ENCODE data around the gene COL11A2. TPM values are rescaled to one million over a fixed set of nuclear protein-coding genes. Genes with fewer than 3 reads are reported as not detected.
"Not testable (repeated sequence)": the region's sequence is repeated elsewhere in the genome, so short reads cannot be mapped to it uniquely, and the experiment has no call there.

Gene COL11A2
- total RNA-seq, 4 donors from 2014 or later = under 0.01 to 2.6 (median 1.0) TPM

DNA sequence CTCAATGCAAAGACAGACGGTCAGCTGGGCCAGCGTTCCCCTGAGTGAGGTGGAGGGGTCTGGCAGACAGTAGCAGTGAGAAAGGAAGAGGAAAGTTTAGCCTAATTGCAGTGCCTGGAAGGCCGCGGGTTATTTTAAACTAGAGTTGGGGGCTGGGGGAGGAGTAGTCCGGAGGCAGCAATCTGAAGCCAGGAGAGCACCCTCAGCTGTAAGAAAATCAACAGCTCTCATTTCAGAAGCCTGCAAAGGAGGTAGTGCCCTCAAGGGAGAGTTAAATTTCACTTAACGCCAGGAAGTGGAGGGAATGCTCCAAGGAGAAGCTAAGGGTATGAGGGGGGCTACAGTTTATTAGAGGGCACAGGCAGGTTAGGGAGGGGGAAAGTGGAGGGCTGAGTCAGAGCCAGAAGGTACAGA, 43.0 kb upstream of the COL11A2 start:
- Histone ChIP-seq H3K4me1 (no peaks in the 10 kb centered on the region), H3K27ac (no peak overlapping the region), H3K4me3 (no peak overlapping the region), H3K9me3 (no peaks in the 10 kb centered on the region), H3K36me3 (no peaks in the 10 kb centered on the region), H3K27me3 (no peaks in the 10 kb centered on the region)
- DNase-seq = no peak
- intact Hi-C loops (cut with DNase I; ENCODE audit: low total_unique reads) = no loop called here
- TF ChIP-seq, protein P1, sequence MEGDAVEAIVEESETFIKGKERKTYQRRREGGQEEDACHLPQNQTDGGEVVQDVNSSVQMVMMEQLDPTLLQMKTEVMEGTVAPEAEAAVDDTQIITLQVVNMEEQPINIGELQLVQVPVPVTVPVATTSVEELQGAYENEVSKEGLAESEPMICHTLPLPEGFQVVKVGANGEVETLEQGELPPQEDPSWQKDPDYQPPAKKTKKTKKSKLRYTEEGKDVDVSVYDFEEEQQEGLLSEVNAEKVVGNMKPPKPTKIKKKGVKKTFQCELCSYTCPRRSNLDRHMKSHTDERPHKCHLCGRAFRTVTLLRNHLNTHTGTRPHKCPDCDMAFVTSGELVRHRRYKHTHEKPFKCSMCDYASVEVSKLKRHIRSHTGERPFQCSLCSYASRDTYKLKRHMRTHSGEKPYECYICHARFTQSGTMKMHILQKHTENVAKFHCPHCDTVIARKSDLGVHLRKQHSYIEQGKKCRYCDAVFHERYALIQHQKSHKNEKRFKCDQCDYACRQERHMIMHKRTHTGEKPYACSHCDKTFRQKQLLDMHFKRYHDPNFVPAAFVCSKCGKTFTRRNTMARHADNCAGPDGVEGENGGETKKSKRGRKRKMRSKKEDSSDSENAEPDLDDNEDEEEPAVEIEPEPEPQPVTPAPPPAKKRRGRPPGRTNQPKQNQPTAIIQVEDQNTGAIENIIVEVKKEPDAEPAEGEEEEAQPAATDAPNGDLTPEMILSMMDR (IDR thresholded peaks at IDR 0.05) = no peak
- no peak for TF ChIP-seq POLR2A (IDR thresholded peaks at IDR 0.05)

DNA sequence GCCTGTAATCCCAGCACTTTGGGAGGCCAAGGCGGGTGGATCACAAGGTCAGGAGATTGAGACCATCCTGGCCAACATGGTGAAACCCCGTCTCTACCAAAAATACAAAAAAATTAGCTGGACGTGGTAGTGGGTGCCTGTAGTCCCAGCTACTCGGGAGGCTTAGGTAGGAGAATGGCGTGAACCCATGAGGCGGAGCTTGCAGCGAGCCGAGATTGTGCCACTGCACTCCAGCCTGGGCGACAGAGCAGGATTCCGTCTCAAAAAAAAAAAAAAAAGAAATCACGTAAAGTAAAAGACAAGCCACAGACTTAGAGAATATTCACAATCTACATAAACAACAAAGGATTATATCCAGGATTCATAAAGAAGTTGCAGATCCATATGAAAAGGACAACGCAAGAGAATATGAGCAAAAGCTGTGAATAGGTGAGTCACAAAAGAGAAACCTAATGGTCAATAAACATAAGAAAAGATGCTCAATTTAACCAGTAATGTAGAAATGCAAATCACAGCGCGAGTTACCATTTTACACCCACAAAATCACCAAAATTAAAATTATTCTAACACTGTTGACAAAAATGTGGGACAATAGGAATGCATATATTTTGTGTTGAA, 34.3 kb upstream of the COL11A2 start:
- DNase-seq; H3K27ac ChIP-seq; H3K36me3 ChIP-seq; H3K27me3 ChIP-seq; H3K9me3 ChIP-seq; intact Hi-C loops (cut with DNase I; ENCODE audit: low total_unique reads); H3K4me1 ChIP-seq; H3K4me3 ChIP-seq: not testable (repeated sequence)

DNA sequence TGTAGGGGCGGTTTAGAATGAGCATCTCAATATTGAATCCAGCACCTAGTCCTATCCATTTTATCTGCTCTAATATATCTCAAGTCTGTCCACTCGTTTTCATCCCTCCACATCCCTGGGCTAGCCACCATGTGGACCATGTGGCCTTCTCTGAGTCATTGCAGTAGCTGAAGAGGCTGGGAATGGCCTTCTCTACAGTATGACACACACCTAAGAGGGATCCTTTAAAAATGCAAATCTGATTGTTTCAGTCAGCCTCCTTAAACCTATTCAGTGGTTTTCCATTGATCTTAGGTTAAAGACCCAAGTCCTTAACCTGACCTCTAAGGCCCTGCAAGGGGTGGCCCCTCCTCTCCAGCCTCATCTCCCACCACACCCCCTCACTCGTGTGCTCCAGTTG, 25.4 kb upstream of the COL11A2 start:
- Histone ChIP-seq H3K36me3 (no peaks in the 10 kb centered on the region), H3K9me3 (no peaks in the 10 kb centered on the region), H3K4me3 (no peak overlapping the region), H3K27me3 (no peaks in the 10 kb centered on the region), H3K27ac (no peak overlapping the region), H3K4me1 (no peaks in the 10 kb centered on the region)
- no peak for DNase-seq
- no peak for TF ChIP-seq POLR2A (IDR thresholded peaks at IDR 0.05)
- TF ChIP-seq, protein P1 (IDR thresholded peaks at IDR 0.05) = no peak
- intact Hi-C loops (cut with DNase I; ENCODE audit: low total_unique reads) = no loop called here

DNA sequence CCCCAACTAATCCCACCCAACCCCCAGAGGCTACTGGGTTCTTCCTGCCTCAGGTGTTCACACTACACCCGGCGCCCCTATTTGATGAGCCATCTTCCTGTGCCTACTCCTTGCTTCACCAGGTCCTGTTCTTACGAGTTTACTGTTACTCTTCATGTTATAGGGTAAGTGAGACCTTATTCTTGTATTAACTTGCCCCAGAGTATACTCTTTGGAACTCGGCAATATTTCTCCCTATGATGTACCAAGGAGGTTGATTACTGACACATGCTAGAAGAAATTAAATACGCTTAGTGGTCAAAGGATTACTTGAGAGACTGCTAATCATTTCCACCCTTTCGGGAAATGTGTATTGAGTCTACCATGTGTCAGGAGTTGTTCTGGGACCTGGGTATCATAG, 25.0 kb upstream of the COL11A2 start:
- Histone ChIP-seq H3K27me3 (no peaks in the 10 kb centered on the region), H3K4me3 (no peak overlapping the region), H3K27ac (no peak overlapping the region), H3K4me1 (no peaks in the 10 kb centered on the region), H3K9me3 (no peaks in the 10 kb centered on the region), H3K36me3 (no peaks in the 10 kb centered on the region)
- no peak for DNase-seq
- TF ChIP-seq, protein P1 (IDR thresholded peaks at IDR 0.05) = no peak
- no peak for TF ChIP-seq POLR2A (IDR thresholded peaks at IDR 0.05)
- intact Hi-C loops (cut with DNase I; ENCODE audit: low total_unique reads) = no loop called here

DNA sequence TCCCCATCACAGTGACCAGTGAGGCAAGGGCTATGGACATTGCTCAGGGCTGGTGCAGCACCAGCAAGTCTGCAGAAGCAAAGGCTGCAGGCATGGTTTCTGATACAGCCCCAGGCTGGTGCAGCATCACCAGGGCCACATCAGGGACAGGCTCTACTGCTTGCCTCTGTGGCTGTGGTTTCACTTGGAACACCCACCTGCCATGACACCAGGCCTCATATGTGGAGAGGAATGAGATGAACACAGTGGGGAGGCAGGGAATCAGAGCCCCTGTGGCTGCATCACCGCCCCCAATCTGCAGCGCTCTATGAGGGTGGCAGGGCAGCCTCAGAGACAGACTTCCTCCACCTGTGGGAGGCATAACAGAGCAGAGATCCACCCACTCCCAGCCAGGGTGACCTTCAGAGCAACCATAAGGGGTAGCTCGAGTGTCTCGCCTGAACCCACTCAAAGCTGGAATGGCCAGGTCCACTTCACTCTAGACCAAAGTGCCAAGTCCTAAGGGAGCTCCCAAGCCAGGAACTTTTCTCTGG, 23.9 kb upstream of the COL11A2 start:
- Histone ChIP-seq H3K27me3 (no peaks in the 10 kb centered on the region), H3K27ac (no peak overlapping the region), H3K36me3 (no peaks in the 10 kb centered on the region), H3K4me1 (no peaks in the 10 kb centered on the region), H3K9me3 (no peaks in the 10 kb centered on the region), H3K4me3 (no peak overlapping the region)
- intact Hi-C loops (cut with DNase I; ENCODE audit: low total_unique reads) = no loop called here
- no peak for DNase-seq
- TF ChIP-seq POLR2A (IDR thresholded peaks at IDR 0.05) = no peak
- TF ChIP-seq, protein P1 (IDR thresholded peaks at IDR 0.05) = no peak
